Keratinocyte (primary cell): ENCODE results near the gene SPATA2. TPM values are rescaled to one million over a fixed set of nuclear protein-coding genes. Genes with fewer than 3 reads are reported as not detected.

Experiments used
- DNase-seq: peaks from one replicate; pipeline ENCODE4 v3.0.0-alpha.2; 2011; ENCODE audit warnings: low read depth, missing footprints, low spot score
- FAIRE-seq: peaks from 2 replicates; lab custom pipeline; 2011; peaks lifted over from hg19 to GRCh38; lab: Jason Lieb, UNC
- H2AFZ ChIP-seq: 2 replicates; pipeline ENCODE4 v1.6.0; 2012; ENCODE audit warnings: low read length, control low read depth, inconsistent platforms; ENCODE audit not compliant: control insufficient read depth
- H3K27ac ChIP-seq: 2 replicates; pipeline ENCODE4 v1.5.1; 2011; ENCODE audit warnings: low read length; ENCODE audit not compliant: control insufficient read depth, insufficient read depth
- H3K27me3 ChIP-seq: 3 replicates; pipeline ENCODE4 v1.6.0; 2011; ENCODE audit warnings: low read length; ENCODE audit not compliant: control insufficient read depth, insufficient read depth; ENCODE audit errors: extremely low read depth
- H3K36me3 ChIP-seq, 2 experiments: 2 replicates in 1 of 2; 3 replicates in 1 of 2; pipeline ENCODE4 v1.5.1; 2011; ENCODE audit warnings: low read length in 2 of 2, mild to moderate bottlenecking in 1 of 2; ENCODE audit not compliant: control insufficient read depth in 2 of 2, insufficient read depth in 2 of 2; ENCODE audit errors: extremely low read depth in 1 of 2
- H3K4me1 ChIP-seq: 3 replicates; pipeline ENCODE4 v1.5.1; 2011; ENCODE audit warnings: low read length; ENCODE audit not compliant: control insufficient read depth, insufficient read depth; ENCODE audit errors: extremely low read depth
- H3K4me2 ChIP-seq: 3 replicates; pipeline ENCODE4 v1.6.0; 2011; ENCODE audit warnings: low read depth, low read length; ENCODE audit not compliant: control insufficient read depth, insufficient read depth; ENCODE audit errors: extremely low read depth
- H3K4me3 ChIP-seq, 3 experiments: fragments of 200-600 bp in 1 of 3; sonication (generic) in 1 of 3; 2 replicates in 2 of 3; 3 replicates in 1 of 3; pipeline ENCODE4 v1.5.1; 2011 to 2016; ENCODE audit warnings: low read length in 3 of 3, mild to moderate bottlenecking in 3 of 3, control low read depth in 2 of 3, inconsistent platforms in 1 of 3, low read depth in 1 of 3, mixed read lengths in 1 of 3, mixed run types in 1 of 3, moderate library complexity in 1 of 3; ENCODE audit not compliant: control insufficient read depth in 2 of 3, insufficient read depth in 2 of 3; ENCODE audit errors: extremely low read depth in 1 of 3
- H3K79me2 ChIP-seq: 2 replicates; pipeline ENCODE4 v1.6.0; 2012; ENCODE audit warnings: low read length; ENCODE audit not compliant: control insufficient read depth, insufficient read depth
- H3K9ac ChIP-seq: 3 replicates; pipeline ENCODE4 v1.6.0; 2011; ENCODE audit warnings: low read length; ENCODE audit not compliant: control insufficient read depth, insufficient read depth; ENCODE audit errors: extremely low read depth
- H3K9me1 ChIP-seq: 3 replicates; pipeline ENCODE4 v1.6.0; 2011; ENCODE audit warnings: low read length; ENCODE audit not compliant: control insufficient read depth, insufficient read depth; ENCODE audit errors: extremely low read depth
- H3K9me3 ChIP-seq: 2 replicates; pipeline ENCODE4 v1.5.1; 2012; ENCODE audit warnings: low read depth, low read length; ENCODE audit not compliant: control insufficient read depth
- H4K20me1 ChIP-seq: 3 replicates; pipeline ENCODE4 v1.6.0; 2011; ENCODE audit warnings: low read length; ENCODE audit not compliant: control insufficient read depth, insufficient read depth; ENCODE audit errors: extremely low read depth
- CTCF ChIP-seq, 3 experiments: IDR thresholded peaks in 1 of 3; conservative IDR thresholded peaks in 1 of 3; optimal IDR thresholded peaks in 1 of 3; 2 replicates in 2 of 3; 3 replicates in 1 of 3; pipeline versions ENCODE3 to v1.5.1; 2011; ENCODE audit warnings: low read length in 3 of 3, mild to moderate bottlenecking in 3 of 3, moderate library complexity in 2 of 3, control low read depth in 1 of 3, inconsistent platforms in 1 of 3; ENCODE audit not compliant: insufficient read depth in 2 of 3; ENCODE audit errors: extremely low read depth in 1 of 3
- EZH2 ChIP-seq: IDR thresholded peaks from one replicate; pipeline ENCODE4 v1.6.1; 2012; ENCODE audit warnings: inconsistent platforms, mild to moderate bottlenecking, low read length, moderate library complexity
- dilution Hi-C: fragments of 300-500 bp; cut with MboI; formaldehyde crosslinking; loops from one replicate; pipeline ENCODE4 v1.7.0; 2020; ENCODE audit warnings: low sequenced_read_pairs; ENCODE audit not compliant: extremely low pct_ligation_motif_present
- polyA plus RNA-seq, 5 experiments: library from polyadenylated mRNA; depleted of rRNA in 3 of 5; stranded (reverse) in 3 of 5; stranded (forward) in 1 of 5; unstranded in 1 of 5; fragments of >200 nt; gene quantifications; 1 replicate in 1 of 5; 2 replicates in 3 of 5; 3 replicates in 1 of 5; pipeline versions ENCODE4 v1.2.1 to v1.2.3, GENCODE V29; 2011 to 2012; ENCODE audit warnings: missing spikeins in 2 of 5, low read depth in 1 of 5, low replicate concordance in 1 of 5

The SPATA2 gene
- polyA plus RNA-seq, 1 donor (not counting 4 experiments of a cell fraction or from before 2014, with no cell fraction given), result 3.2 TPM

GRCh38 chr20:49893242-49894072 is 21.9 kb downstream of the SPATA2 start:
- H3K4me3 ChIP-seq, result no peak overlapping the region
- no peak overlapping the region for H3K4me2 ChIP-seq
- TF ChIP-seq CTCF (optimal IDR thresholded peaks at IDR 0.05 in 1 of 3, IDR thresholded peaks at IDR 0.05 in 1 of 3, conservative IDR thresholded peaks at IDR 0.05 in 1 of 3; ENCODE audit: extremely low read depth in 1 of 3, insufficient read depth in 2 of 3, low read length in 3 of 3) (no peak), EZH2 (no peak)
- H4K20me1 ChIP-seq, result no peaks in the 10 kb centered on the region
- H2AFZ ChIP-seq, result no peak overlapping the region
- DNase-seq (no peak), FAIRE-seq (no peak)
- dilution Hi-C loops, result no loop called here
- no peaks in the 10 kb centered on the region for H3K4me1 ChIP-seq
- no peak overlapping the region for H3K9ac ChIP-seq
- no peaks in the 10 kb centered on the region for H3K9me1 ChIP-seq
- H3K79me2 ChIP-seq, result no peaks in the 10 kb centered on the region
- H3K36me3 ChIP-seq, result peaks cover 3 to 6% of the 10 kb centered on the region in 2 experiments
- no peaks in the 10 kb centered on the region for H3K9me3 ChIP-seq
- no peaks in the 10 kb centered on the region for H3K27me3 ChIP-seq
- H3K27ac ChIP-seq, result no peak overlapping the region

DNA sequence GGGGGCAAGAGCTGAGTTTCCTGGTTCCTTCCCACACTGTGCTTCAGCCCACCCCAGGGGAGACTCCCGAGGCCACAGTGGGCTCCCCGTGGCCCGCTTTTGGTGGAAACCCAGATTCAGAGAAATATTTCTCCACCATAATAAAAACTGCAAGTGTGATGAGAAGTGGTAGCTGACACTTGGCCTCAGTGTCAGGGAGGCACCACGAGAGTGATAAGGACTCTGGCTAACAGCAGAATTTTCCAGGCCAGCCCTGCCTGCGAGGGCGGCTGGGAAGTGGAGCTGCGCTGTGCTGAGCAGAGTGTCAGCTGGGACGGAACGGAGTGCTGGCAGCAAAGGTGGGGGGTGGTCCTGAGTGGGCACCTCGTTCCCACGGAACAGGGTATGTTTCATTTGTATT is 22.5 kb downstream of the SPATA2 start:
- Histone ChIP-seq H3K4me3 (no peak overlapping the region), H3K36me3 (peaks cover 3 to 6% of the 10 kb centered on the region in 2 experiments), H3K79me2 (no peaks in the 10 kb centered on the region), H4K20me1 (no peaks in the 10 kb centered on the region), H3K9ac (no peak overlapping the region), H3K27ac (no peak overlapping the region), H3K4me2 (no peak overlapping the region), H3K9me1 (no peaks in the 10 kb centered on the region), H3K4me1 (no peaks in the 10 kb centered on the region), H2AFZ (no peak overlapping the region), H3K27me3 (no peaks in the 10 kb centered on the region), H3K9me3 (no peaks in the 10 kb centered on the region)
- DNase-seq (no peak), FAIRE-seq (no peak)
- TF ChIP-seq EZH2, result no peak
- TF ChIP-seq CTCF (optimal IDR thresholded peaks at IDR 0.05 in 1 of 3, IDR thresholded peaks at IDR 0.05 in 1 of 3, conservative IDR thresholded peaks at IDR 0.05 in 1 of 3; ENCODE audit: extremely low read depth in 1 of 3, insufficient read depth in 2 of 3, low read length in 3 of 3), result no peak
- dilution Hi-C loops, result no loop called here
